Measurements from ENCODE around the gene IFNAR1.

GRCh38 chr21:33406493-33406892, 81.7 kb downstream of the IFNAR1 start:
- TF ChIP-seq CTCF (IDR thresholded peaks at IDR 0.05; ENCODE audit: low read length) (no peak), EZH2 (optimal IDR thresholded peaks at IDR 0.05; ENCODE audit: low read depth, low read length) (no peak), EZH2phosphoT487 (IDR thresholded peaks at IDR 0.05; ENCODE audit: low read length) (no peak)
